NOMO-1 (cell line): ENCODE data around the gene AADACL4.
"Not testable (repeated sequence)": the region's sequence is repeated elsewhere in the genome, so short reads cannot be mapped to it uniquely, and the experiment has no call there.

ENCODE experiments used
- DNase-seq, 2 experiments: peaks; one replicate each; lab custom pipeline; 2025; ENCODE audit not compliant: unreplicated experiment in 2 of 2; lab: John Stamatoyannopoulos, UW

The AADACL4 gene

GRCh38 chr1:12626888-12627287 lies 17.0 kb upstream of the AADACL4 start:
- no peak for DNase-seq

DNA sequence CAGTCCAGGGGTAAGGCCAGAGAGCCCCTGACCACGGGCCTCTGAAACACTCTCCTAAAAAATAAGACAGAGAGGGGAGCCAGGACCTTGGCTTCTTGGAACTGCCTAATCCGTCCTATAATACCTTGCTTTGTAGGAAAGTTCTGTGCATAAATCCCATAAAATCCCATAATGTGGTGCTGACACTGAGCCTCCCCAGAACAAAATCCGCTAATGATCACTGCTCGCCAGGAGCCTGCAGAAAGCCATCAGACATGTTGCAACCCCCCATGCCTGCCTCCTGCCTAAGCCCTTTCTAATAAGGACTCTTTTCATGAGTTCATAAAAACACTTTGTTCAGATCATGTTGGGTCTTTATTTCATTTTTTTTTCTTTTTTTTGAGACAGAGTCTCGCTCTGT lies 16.6 kb upstream of the AADACL4 start:
- no peak for DNase-seq

- no peak for DNase-seq
Measured at GRCh38 chr1:12629511-12629956, 14.4 kb upstream of the AADACL4 start.

DNA sequence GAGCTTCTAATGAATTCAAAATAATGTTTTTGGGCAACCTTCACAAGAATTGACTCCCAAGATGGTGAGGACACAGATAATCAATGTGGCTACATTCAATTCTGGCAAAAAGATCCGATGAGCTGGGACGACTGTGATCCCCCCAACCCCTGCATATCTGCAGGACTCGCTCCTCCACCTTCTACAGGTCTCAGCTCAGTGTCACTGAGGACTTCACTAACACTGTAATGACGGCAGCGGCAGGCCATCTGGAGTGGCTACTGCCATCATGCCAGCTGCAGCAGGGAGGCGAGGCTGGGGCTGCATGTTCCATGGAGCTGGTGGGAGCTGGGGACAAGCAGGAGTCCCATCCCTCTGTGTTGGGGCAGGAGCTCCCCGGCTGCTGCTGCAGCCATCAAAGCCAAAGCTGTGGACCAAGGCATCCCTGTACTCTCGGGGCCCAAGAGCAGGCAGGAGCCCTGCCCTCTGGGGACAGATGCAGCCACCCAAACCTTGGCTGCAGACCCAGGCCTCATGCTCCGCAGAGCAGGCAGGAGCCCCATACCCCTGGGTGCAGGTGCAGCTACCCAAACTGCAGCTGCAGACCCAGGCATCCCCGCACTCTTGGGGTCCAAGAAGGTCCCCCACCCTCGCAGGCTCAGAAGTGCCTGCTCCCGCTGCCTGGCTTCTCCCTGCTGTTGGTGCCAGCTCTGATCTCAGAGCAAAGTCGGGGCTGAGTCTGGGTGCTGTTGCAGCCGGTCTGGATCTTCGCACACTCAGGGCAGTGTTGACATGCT lies 13.7 kb upstream of the AADACL4 start:
- no peak for DNase-seq

DNA sequence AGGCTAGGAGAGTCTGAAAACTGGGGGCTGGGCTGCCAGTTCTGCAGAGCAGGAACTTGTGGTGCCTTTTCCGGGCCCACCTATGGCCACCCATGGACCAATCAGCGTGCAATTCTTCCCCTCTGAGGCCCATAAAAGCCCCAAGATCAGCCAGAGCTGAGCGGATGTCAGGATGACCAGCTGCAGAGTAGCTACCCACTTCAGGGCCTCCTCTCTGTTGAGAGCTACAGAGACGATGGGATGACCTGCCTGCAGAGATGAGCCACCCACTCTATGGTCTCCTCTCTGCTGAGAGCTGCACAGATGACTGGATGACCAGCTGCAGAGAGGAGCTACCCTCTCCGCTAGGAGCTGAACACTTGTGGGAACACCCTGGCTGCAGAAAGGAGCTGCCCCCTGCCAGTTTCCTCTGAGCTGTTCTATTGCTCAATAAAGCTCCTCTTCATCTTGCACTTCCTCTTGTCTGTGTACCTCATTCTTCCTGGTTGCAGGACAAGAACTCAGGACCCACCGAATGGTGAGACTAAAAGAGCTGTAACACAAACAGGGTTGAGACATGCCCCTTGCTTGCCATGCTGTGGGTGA lies 12.8 kb upstream of the AADACL4 start:
- DNase-seq, result peak; percentile 20 to 24

DNA sequence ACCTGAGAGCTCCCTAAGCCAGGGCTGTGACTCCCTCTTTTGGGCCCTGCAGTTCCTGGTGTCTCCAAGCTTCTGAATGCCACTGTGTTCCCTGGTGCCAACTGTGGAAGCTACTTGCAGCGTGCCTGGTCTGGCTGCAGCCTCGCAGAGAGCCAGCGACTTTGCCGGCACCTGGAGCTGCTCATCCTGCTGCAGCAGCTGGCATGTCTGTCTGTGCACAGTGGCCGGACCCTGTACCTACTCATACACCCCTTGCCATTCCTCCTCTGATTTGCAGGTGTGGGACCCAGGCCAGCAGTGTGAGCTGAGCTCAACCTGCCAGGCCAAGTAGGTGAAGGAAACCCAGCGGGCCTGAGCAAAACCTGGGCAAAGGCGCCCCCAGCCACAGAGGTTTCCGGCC lies 12.3 kb upstream of the AADACL4 start:
- DNase-seq, result no peak

DNA sequence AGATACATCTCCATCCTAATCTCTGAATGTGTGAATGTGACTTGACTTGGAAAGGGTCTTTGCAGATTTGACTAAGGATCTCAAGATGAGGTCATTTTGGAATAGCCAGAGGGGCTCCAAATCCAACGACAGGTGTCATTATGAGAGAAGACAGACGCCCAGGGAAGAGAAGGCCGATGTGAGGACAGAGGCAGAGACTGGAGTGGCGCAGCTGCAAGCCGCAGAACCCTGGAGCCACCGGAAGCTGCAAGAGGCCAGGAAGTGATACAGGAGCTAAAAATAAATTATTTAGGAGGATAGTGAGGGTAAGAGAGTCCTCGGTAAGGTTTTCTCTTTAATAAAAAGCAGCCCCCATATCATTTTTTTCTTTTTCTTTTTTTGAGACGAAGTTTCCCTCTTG lies 9.7 kb upstream of the AADACL4 start:
- peak; percentile 23 to 24 for DNase-seq

DNA sequence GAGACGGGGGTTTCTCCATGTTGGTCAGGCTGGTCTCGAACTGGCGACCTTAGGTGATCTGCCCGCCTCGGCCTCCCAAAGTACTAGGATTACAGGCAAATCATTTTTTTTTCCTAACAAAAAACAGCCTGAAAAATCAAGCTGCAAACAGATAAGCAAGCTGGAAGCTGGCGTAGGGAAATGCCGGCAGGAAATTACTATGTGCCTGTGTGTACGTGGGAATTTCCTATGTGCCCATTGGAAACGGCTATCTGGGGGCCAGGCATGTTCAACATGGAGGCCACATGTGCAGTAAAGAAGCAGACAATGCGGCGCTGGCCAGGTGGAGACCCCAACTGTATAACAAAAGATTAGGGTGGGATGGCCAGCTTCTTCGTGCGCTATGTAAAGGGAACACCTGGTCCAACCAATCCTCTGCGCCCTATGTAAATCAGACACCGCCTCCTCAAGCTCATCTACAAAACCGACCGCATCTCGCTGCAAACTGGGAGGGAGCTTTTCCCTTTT lies 9.1 kb upstream of the AADACL4 start:
- DNase-seq, result no peak

DNA sequence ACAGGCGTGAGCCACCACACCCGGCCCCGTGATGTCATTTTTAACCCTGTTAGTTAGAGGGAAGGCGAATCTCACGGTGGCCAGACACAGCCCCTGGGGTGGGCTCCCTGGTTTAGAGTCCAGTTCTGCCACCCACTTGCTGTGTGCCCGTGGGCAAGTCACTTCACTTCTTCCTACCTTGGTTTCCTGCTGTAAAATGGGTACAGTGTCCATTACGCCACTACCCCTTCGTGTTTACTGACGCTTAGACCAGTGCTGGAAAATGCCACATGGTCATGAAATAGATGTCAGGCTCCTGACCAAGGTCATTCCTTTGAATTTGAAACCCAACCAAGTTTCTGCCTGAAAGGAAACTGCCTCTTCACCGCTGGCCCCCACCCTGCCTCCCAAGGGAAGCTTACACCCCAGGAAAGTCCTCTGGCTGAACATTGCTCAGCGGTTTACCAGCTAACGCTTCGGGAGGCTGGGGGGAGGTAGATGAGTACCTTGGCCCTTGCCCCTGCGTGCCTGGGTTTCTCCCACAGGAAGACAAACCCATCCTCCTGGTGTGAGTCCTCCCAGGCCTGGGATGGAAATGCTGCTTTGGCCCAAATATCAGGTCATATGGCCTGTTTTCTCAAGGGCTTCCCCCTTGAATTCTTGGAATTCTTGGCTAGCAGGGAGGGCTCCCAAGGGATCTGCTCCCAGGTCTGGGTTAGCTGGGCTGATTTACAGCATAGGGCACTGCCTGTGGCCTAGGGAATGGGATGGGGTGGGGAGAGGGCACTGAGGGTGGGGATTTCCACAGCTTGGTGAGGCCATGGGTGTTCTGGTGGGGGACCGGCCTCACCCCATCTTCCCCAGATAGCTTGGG lies 7.6 kb upstream of the AADACL4 start:
- DNase-seq, result no peak

DNA sequence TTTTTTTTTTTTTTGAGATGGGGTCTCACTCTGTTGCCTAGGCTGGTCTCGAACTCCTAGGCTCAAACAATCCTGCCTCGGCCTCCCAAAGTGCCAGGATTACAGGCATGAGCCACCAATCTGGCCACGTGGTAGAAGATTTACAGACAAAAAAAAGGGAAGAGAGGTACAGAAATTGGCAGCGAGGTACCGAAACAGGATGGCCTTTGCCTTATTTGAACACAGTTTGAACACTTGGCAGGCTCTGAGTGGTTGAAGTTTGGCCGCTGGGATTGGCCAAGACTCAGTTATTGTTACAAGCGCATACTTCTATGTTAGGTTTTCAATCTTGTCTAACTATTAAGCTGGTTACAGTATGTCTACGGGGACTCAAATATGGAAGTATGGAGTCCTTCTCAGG lies 6.2 kb upstream of the AADACL4 start:
- no peak for DNase-seq

DNA sequence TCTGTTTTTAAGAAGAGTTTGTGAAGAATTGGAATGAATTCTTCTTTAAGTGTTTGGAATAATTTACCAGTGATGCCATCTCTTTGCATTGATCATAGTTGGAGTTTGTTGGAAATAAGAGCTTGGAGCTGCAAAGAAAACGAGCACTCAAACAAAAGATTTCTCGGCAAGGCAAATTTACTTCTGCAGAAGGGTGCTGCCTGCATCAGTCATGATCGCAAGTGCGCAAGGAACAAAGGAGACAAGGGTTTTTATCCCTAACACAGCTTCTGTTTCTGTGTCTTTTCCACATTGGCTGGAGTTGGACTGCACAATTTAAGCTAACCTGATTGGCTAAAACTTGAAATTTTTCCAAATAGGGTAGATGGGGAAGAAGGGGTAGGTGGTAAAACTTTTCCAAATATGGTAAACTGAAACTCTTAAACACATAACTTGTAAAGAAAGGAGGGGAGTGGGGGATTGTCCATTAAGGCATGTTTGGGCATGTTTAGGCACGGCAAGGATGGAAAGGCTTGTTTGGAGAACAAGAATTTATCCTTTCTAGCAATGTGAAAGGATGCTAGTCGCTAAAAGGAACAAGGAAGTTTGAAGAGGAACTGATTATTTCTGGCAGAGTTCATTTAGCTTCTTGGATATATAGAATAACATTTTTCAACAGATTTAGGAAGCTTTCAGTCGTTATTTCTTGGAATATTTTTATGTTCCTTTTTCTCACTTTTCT lies 3.5 kb upstream of the AADACL4 start:
- no peak for DNase-seq

DNA sequence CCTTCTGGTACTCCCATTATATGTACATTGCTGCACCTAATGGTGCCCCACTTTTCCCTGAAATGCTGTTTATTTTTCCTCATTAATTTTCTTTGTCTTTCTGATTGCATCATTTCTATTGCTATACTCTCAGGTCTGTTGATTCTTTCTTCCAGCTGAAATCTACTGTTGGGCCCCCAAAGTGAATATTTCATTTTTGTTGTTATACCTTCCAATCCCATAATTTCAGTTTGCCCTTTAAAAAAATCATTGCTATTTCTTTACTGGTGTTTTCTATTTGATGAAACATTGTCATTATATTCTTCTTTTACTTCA lies 3.0 kb upstream of the AADACL4 start:
- DNase-seq, result no peak

DNA sequence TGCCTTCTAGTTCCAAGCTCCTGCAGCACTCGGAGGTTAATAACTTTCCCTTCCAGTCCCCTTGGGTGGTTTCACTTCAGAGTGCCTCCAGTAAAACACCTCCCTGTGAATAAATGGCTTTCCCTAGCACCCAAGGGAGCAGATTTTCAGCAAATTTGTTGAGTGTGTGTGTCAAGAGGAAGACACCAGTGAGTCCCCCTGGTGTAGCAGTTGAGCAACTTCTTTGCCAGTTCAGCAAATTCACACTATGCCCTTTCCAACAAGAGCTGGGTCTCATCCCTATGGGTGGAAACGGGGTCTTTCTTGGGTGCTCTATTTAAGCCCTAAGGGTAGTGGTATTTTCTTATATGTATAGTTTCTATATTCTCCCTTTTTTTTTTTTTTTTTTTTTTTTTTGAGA lies 806 bp upstream of the AADACL4 start:
- no peak for DNase-seq

- no peak for DNase-seq
Measured at GRCh38 chr1:12644237-12644636, 352 bp downstream of the AADACL4 start.

DNA sequence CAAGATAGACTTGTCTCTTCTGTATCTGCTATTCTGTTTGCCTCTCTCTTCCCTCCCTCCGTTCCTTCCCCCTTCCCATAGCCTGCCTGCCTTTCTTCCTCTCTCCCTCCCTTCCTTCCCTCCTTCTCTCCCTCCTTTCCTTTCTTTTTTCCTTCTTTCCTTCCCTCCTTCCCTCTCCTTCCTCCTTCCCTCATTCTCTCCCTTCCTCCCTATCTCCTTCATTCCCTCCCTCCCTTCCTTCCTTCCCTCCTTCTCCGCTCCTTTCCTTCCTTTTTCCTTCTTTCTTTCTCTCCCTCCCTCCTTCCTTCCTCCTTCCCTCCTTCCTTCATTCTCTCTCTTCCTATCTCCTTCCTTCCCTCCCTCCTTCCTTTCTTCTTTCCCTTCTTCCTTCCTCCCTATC lies 944 bp downstream of the AADACL4 start:
- DNase-seq, result no peak

GRCh38 chr1:12645401-12645800 lies 1.5 kb downstream of the AADACL4 start:
- DNase-seq, result not testable (repeated sequence)

DNA sequence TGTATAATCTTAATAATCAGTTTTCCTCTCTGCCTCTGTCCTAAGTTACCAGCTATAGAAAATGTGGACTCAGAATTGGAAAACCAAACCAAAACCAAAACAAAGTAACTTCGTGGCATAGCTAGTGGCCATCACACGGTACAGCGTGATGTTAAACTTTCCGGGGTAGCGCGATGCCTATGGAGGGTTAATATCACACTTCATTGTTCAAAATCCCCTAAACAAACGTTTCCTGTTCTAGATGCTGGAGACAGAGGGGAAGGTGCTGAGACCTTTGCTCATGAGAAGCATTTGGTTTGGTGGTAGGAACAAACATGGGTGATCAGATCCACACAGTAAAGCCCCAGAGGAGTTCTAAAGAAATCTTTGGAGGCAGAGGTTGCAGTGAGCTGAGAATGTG lies 4.9 kb downstream of the AADACL4 start:
- no peak for DNase-seq

- DNase-seq, result no peak
Measured at GRCh38 chr1:12649971-12650421, 6.1 kb downstream of the AADACL4 start.

- no peak for DNase-seq
Measured at GRCh38 chr1:12654004-12654567, 10.2 kb downstream of the AADACL4 start.

GRCh38 chr1:12654657-12655056 lies 10.8 kb downstream of the AADACL4 start:
- no peak for DNase-seq

DNA sequence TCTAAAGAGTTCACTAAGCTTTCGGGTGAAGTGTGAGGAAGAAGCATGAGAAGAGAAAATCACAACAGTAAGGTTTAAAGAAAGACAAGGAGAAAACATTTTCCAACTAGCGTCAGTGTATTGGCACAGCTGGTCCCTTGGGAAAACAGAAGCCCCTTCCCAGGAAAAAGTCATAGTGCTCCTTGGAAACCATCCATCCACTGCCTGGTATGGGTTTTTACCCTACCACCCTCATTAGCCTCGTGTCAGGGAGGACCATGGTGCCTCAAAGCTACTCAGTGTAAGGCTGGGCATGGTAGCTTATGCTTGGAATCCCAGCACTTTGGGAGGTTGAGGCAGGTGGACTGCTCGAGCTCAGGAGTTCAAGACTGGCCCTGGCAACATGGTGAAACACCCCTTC lies 12.7 kb downstream of the AADACL4 start:
- DNase-seq, result no peak
